HCT116 (cell line): ENCODE data around the gene ATP13A2. TPM values are rescaled to one million over a fixed set of nuclear protein-coding genes. Genes with fewer than 3 reads are reported as not detected.

Experiments
- ATAC-seq: fragments of 200-7000 bp; cut with Tn5 transposase; 2 replicates; pipeline ENCODE4 v1.9.1; 2020; ENCODE audit warnings: mild to moderate bottlenecking, moderate library complexity
- BruUV-seq: library from RNA; stranded (reverse); fragments of 400-500 nt; replicated peaks from 2 replicates; lab custom pipeline; 2021; lab: Mats Ljungman, UMichigan
- CTCF ChIA-PET: fragments of 300-600 bp; sonication (Branson Sonifier 250); formaldehyde crosslinking; loops from one replicate; lab custom pipeline; 2021; ENCODE audit warnings: antibody characterized with exemption; lab: Charles Lee
- POLR2A ChIA-PET: fragments of 300-600, 350-600 bp; sonication (Branson Sonifier 250); formaldehyde crosslinking; loops from one replicate; lab custom pipeline; 2021; ENCODE audit warnings: antibody characterized with exemption; lab: Charles Lee
- RAD21 ChIA-PET, 2 experiments: fragments of 300-600 bp; sonication (Branson Sonifier 250); formaldehyde crosslinking; loops; one replicate each; lab custom pipeline; 2023; ENCODE audit warnings: low total read pairs in 2 of 2; ENCODE audit not compliant: uncharacterized antibody in 2 of 2, unreplicated experiment in 2 of 2, low non-redundant PET in 1 of 2; lab: Charles Lee
- DNase-seq: peaks from one replicate; pipeline ENCODE4 v3.0.0-alpha.2; 2010; ENCODE audit warnings: low read depth, low spot score
- H2AFZ ChIP-seq: fragments of 200-600 bp; shearing (Covaris generic), sonication (generic); 2 replicates; pipeline ENCODE4 v1.6.1; 2017; ENCODE audit warnings: low read depth, mixed run types, mixed read lengths, antibody characterized with exemption, low read length; ENCODE audit not compliant: poor library complexity, severe bottlenecking
- H3K27ac ChIP-seq: 2 replicates; pipeline ENCODE4 v1.5.1; 2012; ENCODE audit warnings: low read depth, low read length
- H3K27me3 ChIP-seq: fragments of 200-600 bp; sonication (generic); 2 replicates; pipeline ENCODE4 v1.6.1; 2016; ENCODE audit warnings: mixed run types, low read length, mixed read lengths; ENCODE audit not compliant: insufficient read depth
- H3K36me3 ChIP-seq, 2 experiments: fragments of 200-500 bp in 1 of 2; fragments of 200-600 bp in 1 of 2; sonication (Bioruptor generic) in 1 of 2; sonication (generic) in 1 of 2; 2 replicates each; pipeline versions ENCODE4 v1.5.1 to v1.6.1; 2014 to 2016; ENCODE audit warnings: low read length in 2 of 2, inconsistent platforms in 1 of 2, mixed read lengths in 1 of 2, mixed run types in 1 of 2; ENCODE audit not compliant: insufficient read depth in 2 of 2, control insufficient read depth in 1 of 2
- H3K4me1 ChIP-seq, 2 experiments: fragments of 200-600 bp in 1 of 2; sonication (generic) in 1 of 2; 2 replicates each; pipeline versions ENCODE4 v1.5.1 to v1.6.1; 2012 to 2017; ENCODE audit warnings: low read length in 2 of 2, inconsistent platforms in 1 of 2, mild to moderate bottlenecking in 1 of 2, mixed read lengths in 1 of 2, mixed run types in 1 of 2, moderate library complexity in 1 of 2; ENCODE audit not compliant: insufficient read depth in 2 of 2, control insufficient read depth in 1 of 2
- H3K4me2 ChIP-seq: fragments of 200-600 bp; sonication (generic); 2 replicates; pipeline ENCODE4 v1.6.1; 2017; ENCODE audit warnings: mixed run types, low read length, mixed read lengths
- H3K4me3 ChIP-seq, 2 experiments: fragments of 200-600 bp in 1 of 2; sonication (generic) in 1 of 2; replicated peaks in 1 of 2; 2 replicates each; pipeline ENCODE4 v1.5.1; 2011 to 2016; ENCODE audit warnings: low read length in 2 of 2, control low read depth in 1 of 2, low read depth in 1 of 2, mild to moderate bottlenecking in 1 of 2, mixed read lengths in 1 of 2, mixed run types in 1 of 2
- H3K79me2 ChIP-seq: fragments of 200-600 bp; sonication (generic); 2 replicates; pipeline ENCODE4 v1.6.1; 2017; ENCODE audit warnings: mild to moderate bottlenecking, mixed run types, low read length, moderate library complexity, mixed read lengths; ENCODE audit not compliant: insufficient read depth
- H3K9ac ChIP-seq: fragments of 200-600 bp; sonication (generic); 2 replicates; pipeline ENCODE4 v1.6.1; 2016; ENCODE audit warnings: low read length, mixed read lengths
- H3K9me2 ChIP-seq: fragments of 200-600 bp; sonication (generic), shearing (Covaris generic); 2 replicates; pipeline ENCODE4 v1.6.1; 2017; ENCODE audit warnings: mixed run types, mild to moderate bottlenecking, moderate library complexity; ENCODE audit not compliant: insufficient read depth
- H3K9me3 ChIP-seq, 2 experiments: fragments of 200-500 bp in 1 of 2; fragments of 200-600 bp in 1 of 2; sonication (Bioruptor generic) in 1 of 2; sonication (generic) in 1 of 2; 2 replicates each; pipeline ENCODE4 v1.6.1; 2014 to 2017; ENCODE audit warnings: low read length in 2 of 2, mixed read lengths in 2 of 2, inconsistent platforms in 1 of 2, low read depth in 1 of 2, mild to moderate bottlenecking in 1 of 2, mixed run types in 1 of 2, moderate library complexity in 1 of 2; ENCODE audit not compliant: control insufficient read depth in 1 of 2, insufficient read depth in 1 of 2
- H4K20me1 ChIP-seq: fragments of 200-600 bp; sonication (generic), shearing (Covaris generic); 2 replicates; pipeline ENCODE4 v1.6.1; 2017; ENCODE audit warnings: mixed run types, mild to moderate bottlenecking, moderate library complexity; ENCODE audit not compliant: insufficient read depth
- CEBPB ChIP-seq: IDR thresholded peaks from 2 replicates; pipeline ENCODE4 v1.6.1; 2012; ENCODE audit warnings: low read depth
- EGR1 ChIP-seq: IDR thresholded peaks from 2 replicates; pipeline ENCODE4 v1.6.1; 2012; ENCODE audit warnings: low read depth
- EZH2 ChIP-seq: fragments of 200-600 bp; sonication (generic); IDR thresholded peaks from 2 replicates; pipeline ENCODE4 v1.6.1; 2017; ENCODE audit warnings: antibody characterized with exemption, mixed run types
- FOSL1 ChIP-seq: IDR thresholded peaks from 2 replicates; pipeline ENCODE4 v1.6.1; 2012; ENCODE audit warnings: low read depth
- POLR2A ChIP-seq: IDR thresholded peaks from 2 replicates; pipeline ENCODE4 v1.7.0; 2011; ENCODE audit warnings: borderline replicate concordance; ENCODE audit not compliant: insufficient read depth, insufficient read length; ENCODE audit errors: extremely low read depth
- RAD21 ChIP-seq: IDR thresholded peaks from 2 replicates; pipeline ENCODE4 v1.6.1; 2012; ENCODE audit warnings: low read depth, mild to moderate bottlenecking
- SRF ChIP-seq: IDR thresholded peaks from 2 replicates; pipeline ENCODE4 v1.6.1; 2012; ENCODE audit warnings: low read depth
- intact Hi-C: fragments of 100-400 bp; cut with micrococcal nuclease; formaldehyde crosslinking; loops from 2 replicates; pipeline ENCODE4 v1.10.0; 2022
- total RNA-seq: library from RNA; stranded (reverse); gene quantifications from one replicate; pipeline ENCODE4 v1.2.1, GENCODE V29; 2021; ENCODE audit not compliant: unreplicated experiment
- TF ChIP-seq, protein P1 (sequence below), 3 experiments: fragments of 200-600 bp in 1 of 3; sonication (generic) in 1 of 3; IDR thresholded peaks in 2 of 3; conservative IDR thresholded peaks in 1 of 3; 2 replicates each; pipeline ENCODE4 v1.5.1; 2012 to 2017; ENCODE audit warnings: low read depth in 2 of 3, low read length in 2 of 3, antibody characterized with exemption in 1 of 3, borderline replicate concordance in 1 of 3, control low read depth in 1 of 3, mild to moderate bottlenecking in 1 of 3, mixed read lengths in 1 of 3, mixed run types in 1 of 3, moderate library complexity in 1 of 3; ENCODE audit not compliant: insufficient read depth in 1 of 3
- TF ChIP-seq, protein P2 (sequence below): IDR thresholded peaks from 2 replicates; pipeline ENCODE4 v1.6.1; 2012

ATP13A2 gene
- total RNA-seq, 1 experiment from 2014 or later: 60.5 TPM

DNA sequence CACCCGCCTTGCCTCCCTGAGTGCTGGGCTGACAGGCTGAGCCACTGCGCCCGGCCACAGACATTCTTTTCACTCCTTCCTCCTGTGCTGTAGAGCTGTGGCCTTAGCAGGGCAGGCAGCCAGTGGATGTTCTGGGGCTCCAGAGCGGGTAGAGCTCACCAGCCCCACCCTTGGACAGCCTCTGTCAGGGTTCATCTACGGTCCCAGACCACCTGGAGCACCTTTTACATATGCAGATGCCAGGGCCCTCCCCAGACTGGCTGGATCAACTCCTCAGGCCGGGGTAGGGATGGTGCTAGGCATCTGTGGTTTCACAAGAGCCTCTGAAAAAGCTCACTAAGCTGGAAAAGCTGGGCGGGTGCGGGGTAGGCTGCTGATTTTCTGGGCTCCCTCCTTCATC, 4.6 kb downstream of the ATP13A2 start:
- no peaks in the 10 kb centered on the region for H3K9me3 ChIP-seq
- peaks cover 0 to 5% of the 10 kb centered on the region in 2 experiments; a peak in 2 of 4 replicates for H3K36me3 ChIP-seq
- no peak overlapping the region for H3K4me3 ChIP-seq
- intact Hi-C loops: no loop called here
- H3K79me2 ChIP-seq: no peaks in the 10 kb centered on the region
- DNase-seq: no peak
- H3K27me3 ChIP-seq: no peaks in the 10 kb centered on the region
- BruUV-seq: no TSS peak
- POLR2A ChIA-PET: no interaction called here
- CTCF ChIA-PET: no interaction called here
- H3K4me2 ChIP-seq: no peak overlapping the region
- no peak overlapping the region for H3K9ac ChIP-seq
- H3K4me1 ChIP-seq: peaks cover 12 to 27% of the 10 kb centered on the region in 2 experiments
- no peak for TF ChIP-seq CEBPB
- TF ChIP-seq, protein P1, sequence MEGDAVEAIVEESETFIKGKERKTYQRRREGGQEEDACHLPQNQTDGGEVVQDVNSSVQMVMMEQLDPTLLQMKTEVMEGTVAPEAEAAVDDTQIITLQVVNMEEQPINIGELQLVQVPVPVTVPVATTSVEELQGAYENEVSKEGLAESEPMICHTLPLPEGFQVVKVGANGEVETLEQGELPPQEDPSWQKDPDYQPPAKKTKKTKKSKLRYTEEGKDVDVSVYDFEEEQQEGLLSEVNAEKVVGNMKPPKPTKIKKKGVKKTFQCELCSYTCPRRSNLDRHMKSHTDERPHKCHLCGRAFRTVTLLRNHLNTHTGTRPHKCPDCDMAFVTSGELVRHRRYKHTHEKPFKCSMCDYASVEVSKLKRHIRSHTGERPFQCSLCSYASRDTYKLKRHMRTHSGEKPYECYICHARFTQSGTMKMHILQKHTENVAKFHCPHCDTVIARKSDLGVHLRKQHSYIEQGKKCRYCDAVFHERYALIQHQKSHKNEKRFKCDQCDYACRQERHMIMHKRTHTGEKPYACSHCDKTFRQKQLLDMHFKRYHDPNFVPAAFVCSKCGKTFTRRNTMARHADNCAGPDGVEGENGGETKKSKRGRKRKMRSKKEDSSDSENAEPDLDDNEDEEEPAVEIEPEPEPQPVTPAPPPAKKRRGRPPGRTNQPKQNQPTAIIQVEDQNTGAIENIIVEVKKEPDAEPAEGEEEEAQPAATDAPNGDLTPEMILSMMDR (IDR thresholded peaks at IDR 0.05 in 2 of 3, conservative IDR thresholded peaks at IDR 0.05 in 1 of 3; ENCODE audit: borderline replicate concordance in 1 of 3, insufficient read depth in 1 of 3, low read depth in 2 of 3, low read length in 2 of 3): no peak
- no peaks in the 10 kb centered on the region for H3K9me2 ChIP-seq
- H4K20me1 ChIP-seq: no peaks in the 10 kb centered on the region
- no peak overlapping the region for H2AFZ ChIP-seq
- ATAC-seq: no peak
- H3K27ac ChIP-seq: no peak overlapping the region
- RAD21 ChIA-PET: no interaction called here

DNA sequence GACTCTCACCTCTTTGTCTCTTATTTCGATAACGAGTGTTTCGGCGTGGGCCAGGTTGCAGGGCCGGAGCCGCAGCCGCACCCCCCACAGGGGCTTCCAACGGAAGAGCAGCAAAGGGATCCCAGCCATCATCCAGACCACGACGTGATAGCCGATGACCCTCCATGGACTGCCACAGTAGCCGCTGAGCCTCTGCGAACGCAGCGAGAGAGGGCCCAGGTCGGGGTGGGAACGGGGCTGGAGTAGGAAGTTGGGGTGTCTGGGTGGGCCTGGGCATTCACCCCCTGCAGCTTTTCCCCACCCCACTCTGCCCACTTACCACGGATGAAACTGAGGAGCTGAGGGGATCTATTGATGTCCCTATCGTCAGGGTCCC, 6.4 kb downstream of the ATP13A2 start:
- Histone ChIP-seq H3K27ac (no peak overlapping the region), H2AFZ (no peak overlapping the region), H4K20me1 (no peaks in the 10 kb centered on the region), H3K27me3 (no peaks in the 10 kb centered on the region), H3K4me3 (no peak overlapping the region), H3K4me2 (no peak overlapping the region), H3K79me2 (no peaks in the 10 kb centered on the region), H3K9me3 (no peaks in the 10 kb centered on the region), H3K36me3 (peaks cover 0 to 11% of the 10 kb centered on the region in 2 experiments; a peak in 2 of 4 replicates), H3K9ac (no peak overlapping the region), H3K4me1 (peaks cover 5 to 16% of the 10 kb centered on the region in 2 experiments; a peak in 3 of 4 replicates), H3K9me2 (no peaks in the 10 kb centered on the region)
- no peak for DNase-seq
- intact Hi-C loops: no loop called here
- CTCF ChIA-PET: no interaction called here
- RAD21 ChIA-PET: no interaction called here
- no peak for ATAC-seq
- TF ChIP-seq, protein P2, sequence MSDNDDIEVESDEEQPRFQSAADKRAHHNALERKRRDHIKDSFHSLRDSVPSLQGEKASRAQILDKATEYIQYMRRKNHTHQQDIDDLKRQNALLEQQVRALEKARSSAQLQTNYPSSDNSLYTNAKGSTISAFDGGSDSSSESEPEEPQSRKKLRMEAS: no peak
- TF ChIP-seq RAD21 (no peak), EZH2 (no peak), FOSL1 (no peak), POLR2A (no peak), SRF (no peak), EGR1 (no peak)
- POLR2A ChIA-PET: no interaction called here
- no TSS peak for BruUV-seq
